Activated T-helper 2 cell treated with anti-CD3 and anti-CD28 coated beads, Interferon-gamma antibody, Interleukin-2, Interleukin-4, amounts not matched to agents 10 μg/mL and 5 μg/mL and 100 μg/mL, durations not matched to agents 14 hours and 24 hours and 36 hours (primary cell): Measurements from ENCODE around the gene HNF4A. TPM values are rescaled to one million over a fixed set of nuclear protein-coding genes. Genes with fewer than 3 reads are reported as not detected.

ENCODE experiments used
- DNase-seq: peaks from one replicate; pipeline ENCODE4 v3.0.0; 2021; ENCODE audit warnings: low spot score
- H3K27ac Mint-ChIP-seq: one replicate; pipeline ENCODE4 v1.8.0; 2021; ENCODE audit warnings: mixed read lengths
- H3K27me3 Mint-ChIP-seq: one replicate; pipeline ENCODE4 v1.8.0; 2021; ENCODE audit warnings: low read depth, mixed read lengths
- H3K36me3 Mint-ChIP-seq: one replicate; pipeline ENCODE4 v1.8.0; 2021; ENCODE audit warnings: low read depth, mixed read lengths
- H3K4me1 Mint-ChIP-seq: one replicate; pipeline ENCODE4 v1.8.0; 2021; ENCODE audit warnings: low read depth, mixed read lengths
- H3K4me3 Mint-ChIP-seq: one replicate; pipeline ENCODE4 v1.8.0; 2021; ENCODE audit warnings: low read depth, mild to moderate bottlenecking, moderate library complexity, mixed read lengths
- H3K9me3 Mint-ChIP-seq: one replicate; pipeline ENCODE4 v1.8.0; 2021; ENCODE audit warnings: mixed read lengths
- intact Hi-C: fragments of 100-400 bp; cut with micrococcal nuclease; formaldehyde crosslinking; loops from one replicate; pipeline ENCODE4 v1.15.1; 2023
- total RNA-seq: library from RNA; stranded (reverse); gene quantifications from 2 replicates; pipeline ENCODE4 v1.2.3, GENCODE V29; 2022

HNF4A gene
- total RNA-seq, 1 donor from 2014 or later, result not detected

DNA sequence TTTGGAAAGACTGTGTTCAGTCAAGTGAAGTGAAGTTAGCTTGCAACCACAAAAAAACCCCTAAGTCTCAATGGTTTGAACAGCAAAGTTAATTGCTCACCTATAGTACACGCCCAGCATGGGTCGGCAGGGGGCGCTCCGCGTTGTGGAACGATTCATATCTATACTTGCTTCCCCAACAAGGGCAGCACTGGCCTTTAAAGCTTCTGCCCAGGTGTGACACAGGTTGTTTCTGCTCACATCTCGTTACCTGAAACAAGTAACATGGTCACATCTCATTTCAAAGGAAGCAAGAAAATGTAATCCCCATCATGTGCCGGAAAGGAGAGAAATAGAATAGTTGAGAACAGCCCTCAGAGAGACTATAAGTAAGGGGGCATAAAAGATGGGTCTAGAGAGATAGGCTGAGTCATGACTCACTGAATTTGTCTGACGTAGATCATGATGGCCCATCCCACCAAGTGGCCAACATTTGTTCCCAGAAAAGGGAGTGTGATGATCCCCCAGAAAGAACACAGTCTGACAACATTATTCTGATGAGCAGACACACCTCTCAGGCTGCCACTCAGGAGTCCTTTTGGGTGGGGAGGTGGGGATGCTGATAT lies 29.0 kb downstream of the HNF4A start:
- peaks cover 11% of the 10 kb centered on the region for H3K27me3 Mint-ChIP-seq
- H3K4me3 Mint-ChIP-seq, result no peak overlapping the region
- no peaks in the 10 kb centered on the region for H3K9me3 Mint-ChIP-seq
- DNase-seq, result peak; percentile 67
- no peak overlapping the region for H3K27ac Mint-ChIP-seq
- H3K36me3 Mint-ChIP-seq, result no peaks in the 10 kb centered on the region
- peaks cover 5% of the 10 kb centered on the region for H3K4me1 Mint-ChIP-seq
- intact Hi-C loops, result loop anchor here (1.0 to 10.0 kb wide), 3 partner anchors 90 to 350 kb away; partner anchors contain the start of gene TTPAL

GRCh38 chr20:44388466-44389023 lies 33.0 kb downstream of the HNF4A start:
- intact Hi-C loops, result loop anchor here (1.0 to 10.0 kb wide), 3 partner anchors 86 to 346 kb away; partner anchors contain the start of gene TTPAL
- H3K9me3 Mint-ChIP-seq, result no peaks in the 10 kb centered on the region
- peak; percentile 62 for DNase-seq
- H3K27me3 Mint-ChIP-seq, result peaks cover 11% of the 10 kb centered on the region
- no peak overlapping the region for H3K4me3 Mint-ChIP-seq
- no peaks in the 10 kb centered on the region for H3K36me3 Mint-ChIP-seq
- peaks cover 5% of the 10 kb centered on the region for H3K4me1 Mint-ChIP-seq
- no peak overlapping the region for H3K27ac Mint-ChIP-seq

- no peaks in the 10 kb centered on the region for H3K36me3 Mint-ChIP-seq
- intact Hi-C loops, result loop anchor here (10.0 kb wide), 2 partner anchors 85 to 345 kb away; partner anchors contain the start of gene TTPAL
- no peaks in the 10 kb centered on the region for H3K9me3 Mint-ChIP-seq
- H3K27me3 Mint-ChIP-seq, result peaks cover 12% of the 10 kb centered on the region
- no peak overlapping the region for H3K27ac Mint-ChIP-seq
- DNase-seq, result no peak
- H3K4me3 Mint-ChIP-seq, result no peak overlapping the region
- peaks cover 2% of the 10 kb centered on the region for H3K4me1 Mint-ChIP-seq
These were observed 34.4 kb downstream of the HNF4A start for GRCh38 chr20:44389871-44390270.

DNA sequence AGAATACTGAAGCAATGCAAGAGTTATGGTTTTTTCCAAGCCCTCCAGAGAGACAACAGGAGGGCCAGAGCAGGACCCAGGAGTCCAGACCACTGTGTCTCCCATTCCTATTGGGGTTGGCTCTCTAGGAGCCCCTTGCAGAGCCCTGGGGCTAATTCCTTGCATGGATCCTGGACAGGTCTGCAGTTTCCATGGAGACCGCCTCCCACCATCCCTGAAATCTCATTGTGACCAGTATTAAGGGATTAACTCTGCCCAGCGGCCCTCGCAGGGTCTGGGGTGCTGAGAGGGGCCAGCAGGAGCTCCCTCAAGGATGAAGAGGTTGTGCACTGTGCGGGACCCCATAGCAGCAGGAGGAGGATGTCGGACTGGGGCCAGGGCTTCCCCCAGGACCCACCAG lies 34.8 kb downstream of the HNF4A start:
- DNase-seq, result no peak
- no peaks in the 10 kb centered on the region for H3K9me3 Mint-ChIP-seq
- H3K27me3 Mint-ChIP-seq, result peaks cover 12% of the 10 kb centered on the region
- intact Hi-C loops, result no loop called here
- H3K4me3 Mint-ChIP-seq, result no peak overlapping the region
- peaks cover 2% of the 10 kb centered on the region for H3K4me1 Mint-ChIP-seq
- H3K36me3 Mint-ChIP-seq, result no peaks in the 10 kb centered on the region
- H3K27ac Mint-ChIP-seq, result no peak overlapping the region

DNA sequence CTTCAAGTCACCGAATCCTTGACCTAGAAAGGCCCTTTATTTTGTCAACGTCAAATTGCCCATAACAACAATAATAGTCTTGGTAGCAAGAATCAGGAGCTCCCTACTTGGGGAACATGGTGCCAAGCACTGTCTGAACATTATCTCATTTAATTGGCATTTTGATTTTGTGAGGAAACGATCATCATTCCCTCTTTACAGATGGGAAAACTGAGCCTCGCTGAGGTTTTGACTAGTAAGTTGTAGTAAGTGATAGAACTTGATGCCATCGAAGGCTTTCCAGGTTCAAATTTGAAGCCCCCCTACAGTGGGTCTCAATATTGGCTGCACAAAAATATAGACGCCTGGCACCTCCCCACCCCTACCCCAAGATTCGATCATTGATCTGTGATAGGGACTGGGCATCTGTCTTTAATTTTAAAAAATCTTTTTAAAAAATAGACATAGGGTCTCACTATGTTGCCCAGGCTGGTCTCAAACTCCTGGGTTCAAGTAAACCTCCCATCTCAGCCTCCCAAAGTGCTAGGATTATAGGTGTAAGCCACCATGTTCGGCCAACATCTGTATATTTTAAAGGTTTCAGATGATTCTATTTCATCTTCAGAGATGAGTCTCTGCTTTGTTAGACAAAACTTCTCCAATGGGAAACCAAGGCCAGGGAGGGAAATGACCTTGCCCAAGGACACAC lies 36.7 kb downstream of the HNF4A start:
- H3K36me3 Mint-ChIP-seq, result no peaks in the 10 kb centered on the region
- H3K4me1 Mint-ChIP-seq, result peaks cover 2% of the 10 kb centered on the region
- no peaks in the 10 kb centered on the region for H3K9me3 Mint-ChIP-seq
- intact Hi-C loops, result no loop called here
- DNase-seq, result no peak
- peaks cover 12% of the 10 kb centered on the region for H3K27me3 Mint-ChIP-seq
- no peak overlapping the region for H3K4me3 Mint-ChIP-seq
- no peak overlapping the region for H3K27ac Mint-ChIP-seq

GRCh38 chr20:44392776-44393607 lies 37.5 kb downstream of the HNF4A start:
- intact Hi-C loops, result no loop called here
- peaks cover 2% of the 10 kb centered on the region for H3K4me1 Mint-ChIP-seq

GRCh38 chr20:44393608-44394451 lies 38.3 kb downstream of the HNF4A start:
- Mint-ChIP-seq H3K27ac (no peak overlapping the region), H3K36me3 (no peaks in the 10 kb centered on the region), H3K4me1 (no peaks in the 10 kb centered on the region), H3K27me3 (peaks cover 6% of the 10 kb centered on the region), H3K4me3 (no peak overlapping the region), H3K9me3 (no peaks in the 10 kb centered on the region)
- intact Hi-C loops, result no loop called here
- no peak for DNase-seq

More at GRCh38 chr20:44392776-44393607, 37.5 kb downstream of the HNF4A start:
- Mint-ChIP-seq H3K27me3 (peaks cover 8% of the 10 kb centered on the region), H3K4me3 (no peak overlapping the region), H3K27ac (no peak overlapping the region), H3K9me3 (no peaks in the 10 kb centered on the region), H3K36me3 (no peaks in the 10 kb centered on the region)
- DNase-seq, result no peak

DNA sequence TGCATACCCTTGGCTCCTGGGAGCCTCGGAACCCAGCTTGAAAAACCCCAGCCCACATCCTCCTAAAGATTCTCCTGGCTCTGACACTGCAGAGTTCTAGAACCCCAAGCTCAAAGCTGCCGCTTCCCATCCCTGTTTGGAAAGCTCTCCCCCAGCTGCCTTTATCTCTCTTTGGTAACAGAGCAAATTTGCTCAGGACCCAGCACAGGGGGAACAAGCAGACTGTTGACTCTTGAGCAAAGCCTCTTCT lies 38.9 kb downstream of the HNF4A start:
- Mint-ChIP-seq H3K36me3 (no peaks in the 10 kb centered on the region), H3K4me1 (no peaks in the 10 kb centered on the region), H3K27me3 (peaks cover 6% of the 10 kb centered on the region), H3K4me3 (no peak overlapping the region), H3K27ac (no peak overlapping the region), H3K9me3 (no peaks in the 10 kb centered on the region)
- intact Hi-C loops, result no loop called here
- no peak for DNase-seq

GRCh38 chr20:44394702-44395460 lies 39.4 kb downstream of the HNF4A start:
- Mint-ChIP-seq H3K4me1 (no peaks in the 10 kb centered on the region), H3K9me3 (no peaks in the 10 kb centered on the region), H3K27ac (no peak overlapping the region), H3K4me3 (no peak overlapping the region), H3K27me3 (peaks cover 1% of the 10 kb centered on the region), H3K36me3 (no peaks in the 10 kb centered on the region)
- intact Hi-C loops, result no loop called here
- DNase-seq, result no peak

DNA sequence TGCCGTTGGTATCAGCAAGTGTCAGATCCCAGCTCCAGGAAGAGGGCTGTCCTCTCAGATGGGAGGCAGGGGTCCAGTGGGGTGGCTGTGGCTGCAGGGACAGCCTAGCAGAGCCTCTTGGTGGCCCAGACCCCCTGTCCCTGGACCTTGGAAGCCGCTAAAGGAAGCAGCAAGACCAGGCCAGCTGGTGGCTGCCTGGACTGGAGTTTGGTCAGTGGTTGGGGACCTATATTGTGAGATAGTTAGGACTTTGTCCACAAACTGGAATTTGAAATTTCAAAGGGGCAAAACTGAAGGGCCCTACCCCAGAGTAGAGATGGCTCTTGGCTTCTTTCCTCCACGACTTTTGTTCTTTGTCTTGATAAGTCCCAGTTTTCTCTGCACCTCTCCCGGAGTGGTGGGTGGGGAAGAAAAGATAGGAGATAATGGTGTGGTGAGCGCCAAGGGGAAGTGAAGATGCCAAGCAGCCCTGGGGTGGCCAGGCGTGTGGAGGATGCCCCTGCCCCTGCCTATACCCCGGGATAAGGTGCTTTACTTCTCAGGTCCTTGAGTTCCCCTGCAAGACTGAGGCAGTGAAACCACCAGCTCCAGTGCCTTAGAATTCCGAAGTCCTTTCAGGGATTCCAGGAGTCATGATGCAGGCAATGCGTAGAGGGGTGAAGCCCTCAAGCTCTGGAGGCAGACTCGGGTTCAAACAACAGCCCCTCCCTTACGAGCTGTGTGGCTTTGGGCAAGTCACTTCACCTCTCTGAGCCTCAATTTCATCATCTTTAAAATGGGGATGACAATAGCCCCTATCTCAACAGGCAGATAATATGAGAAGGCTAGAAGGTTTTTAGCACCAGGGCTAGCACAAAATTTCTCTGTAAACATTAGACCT lies 40.2 kb downstream of the HNF4A start:
- DNase-seq, result no peak
- intact Hi-C loops, result no loop called here
- Mint-ChIP-seq H3K27ac (no peak overlapping the region), H3K4me3 (no peak overlapping the region), H3K4me1 (no peaks in the 10 kb centered on the region), H3K36me3 (no peaks in the 10 kb centered on the region), H3K9me3 (no peaks in the 10 kb centered on the region), H3K27me3 (peaks cover 1% of the 10 kb centered on the region)
